AML-193 (cell line): ENCODE data around the gene ARHGEF26.
A peak's percentile ranks its signal among the peaks of the same experiment; 100 is the strongest.

ENCODE experiments used
- DNase-seq, 2 experiments: peaks; one replicate each; lab custom pipeline; 2025; lab: John Stamatoyannopoulos, UW

Gene ARHGEF26

DNA sequence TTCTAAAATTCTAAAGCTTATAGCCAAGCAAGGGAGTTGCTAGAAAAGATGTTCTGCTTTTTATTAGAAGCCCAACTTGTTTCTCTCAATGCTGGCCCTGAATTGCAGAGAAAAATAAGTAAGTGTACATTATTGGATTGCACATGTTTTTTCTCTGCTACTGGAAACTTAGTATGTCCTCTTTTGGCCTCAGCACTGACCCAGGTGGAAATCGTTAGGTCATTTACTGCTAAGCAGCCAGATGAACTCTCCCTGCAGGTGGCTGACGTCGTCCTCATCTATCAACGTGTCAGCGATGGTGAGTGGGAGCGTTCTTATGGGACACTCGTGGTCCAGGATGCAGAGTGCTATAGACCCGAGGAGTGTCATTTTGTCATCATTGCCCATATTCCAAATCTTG lies 133.3 kb downstream of the ARHGEF26 start:
- no peak for DNase-seq

DNA sequence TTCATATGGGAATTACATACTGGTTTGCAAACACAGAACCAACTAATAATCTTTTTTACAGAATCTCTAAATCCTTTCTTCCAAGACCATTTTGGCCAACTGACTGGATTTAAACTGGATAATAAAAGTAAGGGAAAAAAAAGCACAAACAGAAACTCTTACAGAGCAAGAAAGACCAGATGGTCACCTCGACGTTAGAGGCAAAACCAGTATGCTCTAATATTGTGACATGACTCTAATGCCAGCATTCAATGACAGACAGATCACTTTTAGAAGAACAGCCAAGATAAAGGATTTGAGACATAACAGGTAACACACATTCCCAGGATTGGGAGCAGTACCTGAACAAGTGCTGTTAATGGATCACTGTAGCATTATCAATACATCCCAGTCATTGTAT lies 152.2 kb downstream of the ARHGEF26 start:
- DNase-seq, result no peak

DNA sequence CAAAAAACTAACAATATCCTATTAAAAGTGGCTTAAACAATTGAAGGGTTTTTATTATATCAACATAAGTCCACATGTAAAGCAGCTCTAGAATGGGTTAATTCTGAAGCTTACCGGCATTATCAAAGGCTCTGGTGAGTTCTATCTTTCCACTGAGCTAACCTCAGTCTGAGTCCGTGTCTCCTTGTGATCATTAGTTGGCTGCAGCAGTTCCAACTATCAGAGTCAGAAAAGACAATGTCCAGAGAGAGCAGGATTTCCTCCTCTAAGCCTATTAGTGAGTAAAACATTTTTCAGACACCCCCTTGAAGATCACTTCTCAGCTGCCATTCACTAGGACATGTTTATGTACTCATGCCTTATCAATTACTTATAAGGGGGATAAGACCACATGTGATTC lies 153.2 kb downstream of the ARHGEF26 start:
- DNase-seq, result no peak

DNA sequence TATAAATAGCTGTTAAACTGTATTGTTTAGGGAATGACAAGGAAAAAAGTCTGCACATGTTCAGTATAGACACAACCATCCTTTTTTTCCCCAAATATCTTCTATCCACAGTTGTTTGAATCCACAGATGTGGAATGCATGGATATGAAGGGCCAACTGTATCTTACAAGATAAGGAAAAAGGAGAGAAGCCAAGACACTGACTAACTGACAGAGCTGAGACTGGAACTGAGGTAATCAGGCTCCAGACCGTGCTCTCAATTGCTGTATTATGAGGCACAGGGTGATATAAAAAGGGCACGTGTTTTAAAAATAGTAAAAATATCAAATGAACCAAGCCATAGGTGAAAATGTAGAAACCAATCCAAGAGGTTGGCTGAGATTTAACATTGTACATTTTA lies 154.1 kb downstream of the ARHGEF26 start:
- DNase-seq, result no peak

GRCh38 chr3:154275965-154276364 lies 154.8 kb downstream of the ARHGEF26 start:
- DNase-seq, result no peak

GRCh38 chr3:154280161-154280560 lies 159.0 kb downstream of the ARHGEF26 start:
- no peak for DNase-seq

DNA sequence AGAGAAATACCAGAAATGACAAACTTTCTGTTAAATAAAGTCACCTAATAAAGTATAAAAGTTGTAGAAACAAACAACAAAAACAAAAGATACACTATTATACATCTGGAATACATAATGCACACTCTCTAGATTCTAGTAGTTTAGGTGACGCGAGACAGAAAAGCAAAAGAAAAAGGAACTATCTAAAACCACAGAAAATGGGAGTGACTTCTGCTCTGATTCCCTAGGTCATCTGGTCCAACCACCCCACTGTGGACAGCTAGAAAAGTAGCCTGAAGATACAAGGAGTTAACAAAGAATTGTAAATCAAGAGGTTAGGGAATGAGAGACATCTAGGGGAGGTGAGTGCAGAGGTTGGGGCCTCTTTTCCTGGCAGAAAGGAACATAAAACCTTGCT lies 164.0 kb downstream of the ARHGEF26 start:
- peak; percentile 37 to 49 for DNase-seq

- no peak for DNase-seq
Measured at GRCh38 chr3:154290187-154290586, 169.0 kb downstream of the ARHGEF26 start.

GRCh38 chr3:154294016-154294415 lies 172.8 kb downstream of the ARHGEF26 start:
- no peak for DNase-seq

- no peak for DNase-seq
Measured at GRCh38 chr3:154301561-154301960, 180.4 kb downstream of the ARHGEF26 start.

- DNase-seq, result no peak
Measured at GRCh38 chr3:154304116-154304786, 183.1 kb downstream of the ARHGEF26 start.

GRCh38 chr3:154304936-154305335 lies 183.7 kb downstream of the ARHGEF26 start:
- DNase-seq, result no peak

GRCh38 chr3:154307363-154307762 lies 186.2 kb downstream of the ARHGEF26 start:
- DNase-seq, result no peak
